GM10266 (cell line): ENCODE measurements around the gene WRAP53.

Experiments
- DNase-seq: peaks from one replicate; pipeline ENCODE4 v3.0.0; 2012; ENCODE audit errors: extremely low spot score
- CTCF ChIP-seq: IDR thresholded peaks from 2 replicates; pipeline ENCODE4 v1.5.1; 2012; ENCODE audit warnings: mild to moderate bottlenecking, low read depth; ENCODE audit not compliant: control insufficient read depth, insufficient read depth; ENCODE audit errors: missing control alignments

WRAP53 gene

GRCh38 chr17:7717756-7718350 is 29.6 kb downstream of the WRAP53 start:
- DNase-seq, result no peak
- TF ChIP-seq CTCF, result no peak

GRCh38 chr17:7719661-7720060 is 31.4 kb downstream of the WRAP53 start:
- DNase-seq, result no peak
- TF ChIP-seq CTCF, result no peak

GRCh38 chr17:7720125-7720524 is 31.8 kb downstream of the WRAP53 start:
- TF ChIP-seq CTCF, result no peak
- DNase-seq, result no peak

GRCh38 chr17:7721612-7722011 is 33.3 kb downstream of the WRAP53 start:
- no peak for DNase-seq
- no peak for TF ChIP-seq CTCF

- TF ChIP-seq CTCF, result no peak
- no peak for DNase-seq
Measured at GRCh38 chr17:7727886-7728285, 39.6 kb downstream of the WRAP53 start.

- no peak for DNase-seq
- TF ChIP-seq CTCF, result no peak
Measured at GRCh38 chr17:7729816-7730215, 41.5 kb downstream of the WRAP53 start.

- no peak for DNase-seq
- TF ChIP-seq CTCF, result no peak
Measured at GRCh38 chr17:7732981-7733539, 44.8 kb downstream of the WRAP53 start.
